ENCODE measurements around the gene TLCD1.

TLCD1 gene

DNA sequence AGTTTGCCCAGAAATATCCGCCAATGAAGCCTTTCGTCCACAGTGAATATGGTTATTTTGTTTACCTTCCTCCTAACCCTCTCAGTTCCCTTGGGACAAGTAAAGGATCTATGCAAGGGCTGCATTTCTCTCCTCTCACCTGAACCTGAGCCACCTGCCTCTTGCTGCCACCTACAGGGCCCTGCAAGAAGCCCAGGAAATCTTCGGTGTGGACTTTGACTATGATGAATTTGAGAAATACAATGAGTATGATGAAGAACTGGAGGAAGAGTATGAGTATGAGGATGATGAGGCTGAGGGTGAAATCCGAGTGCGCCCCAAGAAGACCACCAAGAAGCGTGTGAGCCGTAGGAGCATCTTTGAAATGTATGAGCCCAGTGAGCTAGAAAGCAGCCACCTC lies 50.1 kb downstream of the TLCD1 start:
- peaks cover 47% of the 10 kb centered on the region for H3K36me3 ChIP-seq (ENCODE audit: control insufficient read depth, insufficient read depth, low read length)
- TF ChIP-seq, protein P1, sequence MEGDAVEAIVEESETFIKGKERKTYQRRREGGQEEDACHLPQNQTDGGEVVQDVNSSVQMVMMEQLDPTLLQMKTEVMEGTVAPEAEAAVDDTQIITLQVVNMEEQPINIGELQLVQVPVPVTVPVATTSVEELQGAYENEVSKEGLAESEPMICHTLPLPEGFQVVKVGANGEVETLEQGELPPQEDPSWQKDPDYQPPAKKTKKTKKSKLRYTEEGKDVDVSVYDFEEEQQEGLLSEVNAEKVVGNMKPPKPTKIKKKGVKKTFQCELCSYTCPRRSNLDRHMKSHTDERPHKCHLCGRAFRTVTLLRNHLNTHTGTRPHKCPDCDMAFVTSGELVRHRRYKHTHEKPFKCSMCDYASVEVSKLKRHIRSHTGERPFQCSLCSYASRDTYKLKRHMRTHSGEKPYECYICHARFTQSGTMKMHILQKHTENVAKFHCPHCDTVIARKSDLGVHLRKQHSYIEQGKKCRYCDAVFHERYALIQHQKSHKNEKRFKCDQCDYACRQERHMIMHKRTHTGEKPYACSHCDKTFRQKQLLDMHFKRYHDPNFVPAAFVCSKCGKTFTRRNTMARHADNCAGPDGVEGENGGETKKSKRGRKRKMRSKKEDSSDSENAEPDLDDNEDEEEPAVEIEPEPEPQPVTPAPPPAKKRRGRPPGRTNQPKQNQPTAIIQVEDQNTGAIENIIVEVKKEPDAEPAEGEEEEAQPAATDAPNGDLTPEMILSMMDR (IDR thresholded peaks at IDR 0.05; ENCODE audit: insufficient read depth, low read length, poor library complexity, severe bottlenecking): peak; percentile 42
- H3K4me3 ChIP-seq (replicated peaks; ENCODE audit: low read depth, low read length): no peak overlapping the region
- no peaks in the 10 kb centered on the region for H3K27me3 ChIP-seq (replicated peaks; ENCODE audit: control insufficient read depth, insufficient read depth, low read length)
- DNase-seq (ENCODE audit: extremely low read depth, insufficient read length): no peak

DNA sequence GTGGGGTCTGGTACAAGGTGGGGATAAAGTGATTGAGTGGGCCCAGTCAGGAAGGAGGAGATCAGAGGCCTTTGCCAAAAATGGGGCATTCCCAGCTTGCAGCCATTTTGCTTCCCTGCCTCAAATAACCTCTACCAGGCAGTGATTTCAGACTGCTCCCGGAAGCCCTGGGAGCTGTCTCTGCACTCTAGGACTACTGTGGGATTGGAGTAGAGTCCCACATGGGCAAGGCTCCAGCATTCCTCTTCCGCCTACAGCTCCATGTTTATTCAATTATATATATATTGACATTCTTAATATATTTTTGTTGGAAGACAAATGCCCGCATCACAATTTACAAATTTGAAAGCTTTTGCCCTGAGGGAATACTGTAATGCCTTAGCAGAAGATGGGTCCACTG lies 50.5 kb downstream of the TLCD1 start:
- no peak for DNase-seq (ENCODE audit: extremely low read depth, insufficient read length)
- TF ChIP-seq, protein P1 (IDR thresholded peaks at IDR 0.05; ENCODE audit: insufficient read depth, low read length, poor library complexity, severe bottlenecking): no peak
- H3K27me3 ChIP-seq (replicated peaks; ENCODE audit: control insufficient read depth, insufficient read depth, low read length): no peaks in the 10 kb centered on the region
- no peak overlapping the region for H3K4me3 ChIP-seq (replicated peaks; ENCODE audit: low read depth, low read length)
- peaks cover 49% of the 10 kb centered on the region for H3K36me3 ChIP-seq (ENCODE audit: control insufficient read depth, insufficient read depth, low read length)
